Smooth muscle cell (in vitro differentiated cells): Measurements from ENCODE around the gene RMRP. TPM values are rescaled to one million over a fixed set of nuclear protein-coding genes. Genes with fewer than 3 reads are reported as not detected.

Experiments used
- DNase-seq: peaks from one replicate; lab custom pipeline; 2025; ENCODE audit not compliant: unreplicated experiment; lab: John Stamatoyannopoulos, UW
- H2AFZ ChIP-seq: fragments of 200-600 bp; sonication (generic); 2 replicates; pipeline ENCODE4 v1.6.0; 2016; ENCODE audit warnings: antibody characterized with exemption, low read depth, mild to moderate bottlenecking
- H3F3A ChIP-seq: fragments of 200-600 bp; sonication (generic); 2 replicates; pipeline ENCODE4 v1.6.0; 2017; ENCODE audit warnings: antibody characterized with exemption, low read depth
- H3K27ac ChIP-seq: fragments of 200-600 bp; sonication (generic); 2 replicates; pipeline ENCODE4 v1.5.1; 2016; ENCODE audit warnings: low read depth, mild to moderate bottlenecking
- H3K27me3 ChIP-seq: fragments of 200-600 bp; sonication (generic); 2 replicates; pipeline ENCODE4 v1.6.1; 2016; ENCODE audit warnings: low read depth, mild to moderate bottlenecking
- H3K36me3 ChIP-seq: fragments of 200-600 bp; sonication (generic); 2 replicates; pipeline ENCODE4 v1.5.1; 2016; ENCODE audit warnings: low read depth
- H3K4me1 ChIP-seq: fragments of 200-600 bp; sonication (generic); 2 replicates; pipeline ENCODE4 v1.5.1; 2016; ENCODE audit warnings: low read depth
- H3K4me2 ChIP-seq: fragments of 200-600 bp; sonication (generic); 2 replicates; pipeline ENCODE4 v1.6.0; 2016; ENCODE audit warnings: mild to moderate bottlenecking
- H3K4me3 ChIP-seq: fragments of 200-600 bp; sonication (generic); 2 replicates; pipeline ENCODE4 v1.5.1; 2016; ENCODE audit warnings: mild to moderate bottlenecking
- H3K79me2 ChIP-seq: fragments of 200-600 bp; sonication (generic); 2 replicates; pipeline ENCODE4 v1.6.0; 2016; ENCODE audit warnings: low read depth, mild to moderate bottlenecking
- H3K9ac ChIP-seq: fragments of 200-600 bp; sonication (generic); 2 replicates; pipeline ENCODE4 v1.6.0; 2016; ENCODE audit warnings: low read depth
- H3K9me3 ChIP-seq: fragments of 200-600 bp; sonication (generic); replicated peaks from 2 replicates; pipeline ENCODE4 v1.5.1; 2016; ENCODE audit warnings: low read depth
- H4K20me1 ChIP-seq: fragments of 200-600 bp; sonication (generic); 2 replicates; pipeline ENCODE4 v1.6.0; 2016; ENCODE audit warnings: low read depth
- CTCF ChIP-seq: fragments of 200-600 bp; sonication (generic); IDR thresholded peaks from 2 replicates; pipeline ENCODE4 v1.5.1; 2017; ENCODE audit warnings: borderline replicate concordance, mild to moderate bottlenecking, antibody characterized with exemption; ENCODE audit not compliant: insufficient read depth, poor library complexity, severe bottlenecking
- WGBS: methylation state at CpG from one replicate; pipeline ENCODE4 v1.1.7; 2016; ENCODE audit warnings: low lambda C conversion rate; 5-methylcytosine and 5-hydroxymethylcytosine counted together
- polyA plus RNA-seq: library from polyadenylated mRNA; unstranded; fragments of >200 nt; fragmentation: Nextera tagmentation; extraction: Ambion mirVana; gene quantifications from 2 replicates; pipeline ENCODE4 v1.2.1, GENCODE V29; 2016
- total RNA-seq: library from RNA; depleted of rRNA; stranded (reverse); fragments of >200 nt; gene quantifications from 2 replicates; pipeline ENCODE4 v1.2.3, GENCODE V29; 2014

RMRP gene
- total and polyA plus RNA-seq, 2 experiments from 2014 or later = 10,156 TPM; not detected in 1

GRCh38 chr9:35651956-35652828 is 5.6 kb downstream of the RMRP start:
- Histone ChIP-seq H4K20me1 (no peaks in the 10 kb centered on the region), H3K4me1 (no peaks in the 10 kb centered on the region), H3K4me2 (no peak overlapping the region), H3K9me3 (no peaks in the 10 kb centered on the region), H3K36me3 (no peaks in the 10 kb centered on the region), H3K9ac (no peak overlapping the region), H3K4me3 (no peak overlapping the region), H3K27me3 (no peaks in the 10 kb centered on the region), H3F3A (no peaks in the 10 kb centered on the region), H3K79me2 (no peaks in the 10 kb centered on the region), H2AFZ (no peak overlapping the region), H3K27ac (no peak overlapping the region)
- WGBS = 89% methylated on average over 7 of the region's 7 CpGs
- no peak for TF ChIP-seq CTCF
- DNase-seq = no peak

GRCh38 chr9:35650341-35651158 is 7.3 kb downstream of the RMRP start, which contains the start of gene SIT1:
TSS of gene SIT1 (minus strand) at chr9:35650931. CDS start at chr9:35650853, 78 bp downstream.
- Histone ChIP-seq H4K20me1 (no peaks in the 10 kb centered on the region), H3K79me2 (no peaks in the 10 kb centered on the region), H3K9me3 (no peaks in the 10 kb centered on the region), H3K36me3 (no peaks in the 10 kb centered on the region), H2AFZ (no peak within 1 kb of the TSS), H3F3A (no peaks in the 10 kb centered on the region), H3K9ac (no peak within 1 kb of the TSS), H3K4me3 (no peak within 1 kb of the TSS), H3K4me1 (peaks cover 3% of the 10 kb centered on the region), H3K4me2 (no peak within 1 kb of the TSS), H3K27me3 (no peaks in the 10 kb centered on the region), H3K27ac (no peak within 1 kb of the TSS)
- TF ChIP-seq CTCF = no peak
- DNase-seq = no peak
- 81% methylated on average over 20 of the region's 22 CpGs for WGBS

GRCh38 chr9:35649431-35650340 is 8.1 kb downstream of the RMRP start:
- Histone ChIP-seq H3K4me3 (no peak overlapping the region), H3K4me2 (no peak overlapping the region), H3K9ac (no peak overlapping the region), H3F3A (no peaks in the 10 kb centered on the region), H2AFZ (no peak overlapping the region), H3K36me3 (no peaks in the 10 kb centered on the region), H4K20me1 (no peaks in the 10 kb centered on the region), H3K9me3 (no peaks in the 10 kb centered on the region), H3K27me3 (no peaks in the 10 kb centered on the region), H3K27ac (no peak overlapping the region), H3K4me1 (peaks cover 4% of the 10 kb centered on the region), H3K79me2 (no peaks in the 10 kb centered on the region)
- no peak for TF ChIP-seq CTCF
- WGBS = 88% methylated on average over 24 of the region's 26 CpGs
- no peak for DNase-seq
